Activated naive CD4-positive, alpha-beta T cell treated with anti-CD3 and anti-CD28 coated beads for 36 hours (primary cell): ENCODE measurements around the gene KLB. TPM values are rescaled to one million over a fixed set of nuclear protein-coding genes. Genes with fewer than 3 reads are reported as not detected.

Experiments
- CTCF ChIA-PET: fragments of 350-600 bp; sonication (Branson Sonifier 250); formaldehyde crosslinking; loops from one replicate; lab custom pipeline; 2021; ENCODE audit warnings: antibody characterized with exemption; lab: Charles Lee
- DNase-seq: peaks from one replicate; pipeline ENCODE4 v3.0.0-alpha.2; 2020
- H3K27ac Mint-ChIP-seq: one replicate; pipeline ENCODE4 v1.8.0; 2021; ENCODE audit warnings: mild to moderate bottlenecking, mixed read lengths
- H3K27me3 Mint-ChIP-seq: one replicate; pipeline ENCODE4 v1.8.0; 2021; ENCODE audit warnings: low read depth, mixed read lengths
- H3K36me3 Mint-ChIP-seq: one replicate; pipeline ENCODE4 v1.8.0; 2021; ENCODE audit warnings: low read depth, mixed read lengths
- H3K4me1 Mint-ChIP-seq: one replicate; pipeline ENCODE4 v1.8.0; 2021; ENCODE audit warnings: low read depth, mixed read lengths
- H3K4me3 Mint-ChIP-seq: one replicate; pipeline ENCODE4 v1.8.0; 2021; ENCODE audit warnings: mild to moderate bottlenecking, moderate library complexity, mixed read lengths
- H3K9me3 Mint-ChIP-seq: one replicate; pipeline ENCODE4 v1.8.0; 2021; ENCODE audit warnings: mixed read lengths
- intact Hi-C: fragments of 100-400 bp; cut with micrococcal nuclease; formaldehyde crosslinking; loops from one replicate; pipeline ENCODE4 v1.15.1; 2023
- total RNA-seq, 2 experiments: library from RNA; stranded (reverse); gene quantifications; one replicate each; pipeline ENCODE4 v1.2.3, GENCODE V29; 2021

KLB gene
- total RNA-seq, 2 experiments from 2014 or later: not detected

DNA sequence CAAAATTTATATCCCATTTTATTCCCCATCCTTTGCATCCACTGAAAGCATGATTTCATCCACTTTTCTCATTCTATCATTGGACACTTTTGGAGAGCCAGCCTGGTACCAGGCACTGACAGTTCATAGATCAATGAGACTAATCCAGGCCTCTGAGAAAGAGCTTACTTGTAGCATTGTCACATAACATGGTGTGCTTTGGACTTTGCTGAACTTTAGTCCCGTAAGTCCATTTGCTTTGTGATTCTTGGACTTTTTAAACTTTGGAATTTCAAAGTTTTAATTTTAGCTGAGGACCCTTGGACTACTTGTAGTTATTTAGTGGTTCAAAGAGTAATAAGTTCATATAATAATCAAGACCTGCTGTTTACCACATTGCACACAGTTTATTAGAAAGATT, 63.7 kb downstream of the KLB start:
- H3K36me3 Mint-ChIP-seq: peaks cover 26% of the 10 kb centered on the region
- no peak for DNase-seq
- H3K4me1 Mint-ChIP-seq: peaks cover 7% of the 10 kb centered on the region
- intact Hi-C loops: no loop called here
- H3K4me3 Mint-ChIP-seq: no peak overlapping the region
- no peak overlapping the region for H3K27ac Mint-ChIP-seq
- H3K9me3 Mint-ChIP-seq: no peaks in the 10 kb centered on the region
- H3K27me3 Mint-ChIP-seq: no peaks in the 10 kb centered on the region
- CTCF ChIA-PET: interaction anchor here (0.6 to 2.5 kb wide), 3 partner anchors 11 to 154 kb away, joined by 3 to 27 read pairs (median 6); partner anchors contain the start of genes LIAS and RPL9

DNA sequence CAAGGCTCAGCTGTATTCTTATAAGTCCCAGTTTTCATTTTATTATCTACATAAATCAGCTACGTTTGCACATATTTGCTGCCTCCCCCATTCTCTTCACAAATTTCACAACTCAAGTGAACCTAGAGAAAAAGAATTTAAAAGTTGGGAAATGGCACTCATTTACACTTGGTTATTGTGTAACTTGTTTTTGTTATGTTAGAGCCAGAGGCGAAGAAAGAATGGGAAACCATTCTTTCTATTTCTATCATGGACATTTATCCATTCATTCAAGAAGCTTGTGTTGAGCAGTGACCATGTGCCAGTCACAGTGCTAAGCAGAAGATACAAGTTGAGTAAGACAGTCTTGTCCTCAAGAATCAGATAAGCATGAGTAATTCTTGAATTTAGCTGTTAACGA, 65.7 kb downstream of the KLB start:
- CTCF ChIA-PET: interaction anchor here (0.7 kb wide), 1 partner anchor 918 kb away, joined by 3 read pairs; no protein-coding TSS in a partner anchor
- H3K9me3 Mint-ChIP-seq: no peaks in the 10 kb centered on the region
- no peaks in the 10 kb centered on the region for H3K27me3 Mint-ChIP-seq
- peaks cover 7% of the 10 kb centered on the region for H3K4me1 Mint-ChIP-seq
- DNase-seq: no peak
- H3K4me3 Mint-ChIP-seq: no peak overlapping the region
- intact Hi-C loops: no loop called here
- peaks cover 24% of the 10 kb centered on the region for H3K36me3 Mint-ChIP-seq
- H3K27ac Mint-ChIP-seq: no peak overlapping the region

DNA sequence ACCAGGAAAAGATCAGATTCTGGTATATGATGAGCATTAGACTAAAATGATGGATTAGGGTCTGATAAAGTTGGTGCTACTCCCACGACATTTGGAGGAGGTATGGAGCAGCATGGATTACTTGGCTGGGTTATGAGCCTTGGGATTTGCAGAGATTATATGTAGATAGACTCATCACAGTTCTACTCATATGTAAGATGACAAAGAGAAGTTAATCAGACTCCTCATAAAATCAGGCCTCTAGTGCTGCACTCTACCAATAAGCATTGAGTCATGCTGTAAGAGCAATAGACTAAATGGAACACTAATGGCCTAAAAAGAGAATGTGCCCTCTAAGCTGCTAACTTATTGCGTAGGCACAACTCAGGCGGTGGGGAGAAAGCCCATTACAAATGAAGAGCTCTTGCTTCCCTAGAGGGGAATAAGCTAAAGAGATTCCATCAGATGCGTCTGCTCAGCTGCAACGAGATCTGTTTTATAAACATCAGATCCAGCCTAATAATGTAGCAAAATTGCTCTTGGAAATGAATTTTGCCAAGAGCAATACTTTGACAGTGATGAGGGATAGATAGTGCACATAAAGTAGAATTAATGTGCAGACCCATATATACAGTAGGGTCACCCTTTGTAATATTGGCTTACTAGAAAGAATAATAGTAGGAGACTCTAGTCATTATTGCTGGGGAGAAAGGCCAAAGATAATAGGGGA, 69.6 kb downstream of the KLB start:
- no peak overlapping the region for H3K4me3 Mint-ChIP-seq
- H3K36me3 Mint-ChIP-seq: peaks cover 12% of the 10 kb centered on the region
- no peaks in the 10 kb centered on the region for H3K9me3 Mint-ChIP-seq
- H3K4me1 Mint-ChIP-seq: no peaks in the 10 kb centered on the region
- no peak overlapping the region for H3K27ac Mint-ChIP-seq
- CTCF ChIA-PET: no interaction called here
- no peak for DNase-seq
- intact Hi-C loops: no loop called here
- H3K27me3 Mint-ChIP-seq: no peaks in the 10 kb centered on the region

DNA sequence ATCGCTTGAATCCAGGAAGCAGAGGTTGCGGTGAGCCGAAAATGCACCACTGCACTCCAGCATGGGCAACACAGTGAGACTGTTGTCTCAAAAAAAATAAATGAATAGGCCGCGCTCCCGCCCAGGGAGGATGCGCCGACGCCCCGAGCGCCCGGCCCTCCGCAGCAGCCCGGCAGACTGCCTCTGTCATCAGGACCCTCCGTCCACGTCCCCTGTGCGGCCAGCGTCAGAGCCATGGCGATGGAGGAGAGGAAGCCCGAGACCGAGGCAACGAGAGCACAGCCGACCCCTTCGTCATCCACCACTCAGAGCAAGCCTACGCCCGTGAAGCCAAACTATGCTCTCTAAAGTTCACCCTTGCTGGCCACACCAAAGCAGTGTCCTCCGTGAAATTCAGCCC, 73.5 kb downstream of the KLB start:
- intact Hi-C loops: no loop called here
- H3K27ac Mint-ChIP-seq: no peak overlapping the region
- no peaks in the 10 kb centered on the region for H3K9me3 Mint-ChIP-seq
- H3K4me3 Mint-ChIP-seq: no peak overlapping the region
- DNase-seq: no peak
- no peaks in the 10 kb centered on the region for H3K27me3 Mint-ChIP-seq
- peaks cover 2% of the 10 kb centered on the region for H3K36me3 Mint-ChIP-seq
- H3K4me1 Mint-ChIP-seq: no peaks in the 10 kb centered on the region
- CTCF ChIA-PET: interaction anchor here (0.6 to 1.7 kb wide), 3 partner anchors 11 to 590 kb away, joined by 3 to 6 read pairs (median 4); no protein-coding TSS in a partner anchor

DNA sequence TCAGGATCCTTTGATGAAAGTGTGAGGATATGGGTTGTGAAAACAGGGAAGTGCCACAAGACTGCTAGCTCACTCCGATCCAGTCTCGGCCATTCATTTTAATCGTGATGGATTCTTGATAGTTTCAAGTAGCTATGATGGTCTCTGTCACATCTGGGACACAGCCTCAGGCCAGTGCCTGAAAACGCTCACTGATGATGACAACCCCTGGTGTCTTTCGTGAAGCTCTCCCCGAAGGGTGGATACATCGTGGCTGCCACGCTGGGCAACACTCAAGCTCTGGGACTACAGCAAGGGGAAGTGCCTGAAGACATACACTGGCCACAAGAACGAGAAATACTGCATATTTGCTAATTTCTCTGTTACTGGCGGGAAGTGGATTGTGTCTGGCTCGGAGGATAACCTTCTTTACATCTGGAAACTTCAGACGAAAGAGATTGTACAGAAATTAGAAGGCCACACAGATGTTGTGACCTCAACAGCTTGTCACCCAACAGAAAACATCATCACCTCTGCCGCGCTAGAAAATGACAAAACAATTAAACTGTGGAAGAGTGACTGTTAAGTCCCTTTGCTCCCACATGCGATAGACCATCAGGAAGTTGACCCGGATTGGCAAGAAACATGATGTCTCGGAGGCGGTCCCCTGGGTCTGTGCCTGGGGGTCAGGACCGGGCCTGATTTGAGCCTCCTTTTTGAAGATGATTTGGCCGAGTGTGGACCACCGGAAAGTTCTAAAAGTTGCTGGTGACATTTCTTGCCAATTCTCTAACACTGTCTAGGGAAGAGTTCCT, 74.4 kb downstream of the KLB start:
- Mint-ChIP-seq H3K36me3 (peaks cover 2% of the 10 kb centered on the region), H3K4me1 (no peaks in the 10 kb centered on the region), H3K27ac (no peak overlapping the region), H3K9me3 (no peaks in the 10 kb centered on the region), H3K27me3 (no peaks in the 10 kb centered on the region), H3K4me3 (no peak overlapping the region)
- CTCF ChIA-PET: interaction anchor here (1.7 kb wide), 1 partner anchor 12 kb away, joined by 6 read pairs; no protein-coding TSS in a partner anchor
- intact Hi-C loops: no loop called here
- no peak for DNase-seq

DNA sequence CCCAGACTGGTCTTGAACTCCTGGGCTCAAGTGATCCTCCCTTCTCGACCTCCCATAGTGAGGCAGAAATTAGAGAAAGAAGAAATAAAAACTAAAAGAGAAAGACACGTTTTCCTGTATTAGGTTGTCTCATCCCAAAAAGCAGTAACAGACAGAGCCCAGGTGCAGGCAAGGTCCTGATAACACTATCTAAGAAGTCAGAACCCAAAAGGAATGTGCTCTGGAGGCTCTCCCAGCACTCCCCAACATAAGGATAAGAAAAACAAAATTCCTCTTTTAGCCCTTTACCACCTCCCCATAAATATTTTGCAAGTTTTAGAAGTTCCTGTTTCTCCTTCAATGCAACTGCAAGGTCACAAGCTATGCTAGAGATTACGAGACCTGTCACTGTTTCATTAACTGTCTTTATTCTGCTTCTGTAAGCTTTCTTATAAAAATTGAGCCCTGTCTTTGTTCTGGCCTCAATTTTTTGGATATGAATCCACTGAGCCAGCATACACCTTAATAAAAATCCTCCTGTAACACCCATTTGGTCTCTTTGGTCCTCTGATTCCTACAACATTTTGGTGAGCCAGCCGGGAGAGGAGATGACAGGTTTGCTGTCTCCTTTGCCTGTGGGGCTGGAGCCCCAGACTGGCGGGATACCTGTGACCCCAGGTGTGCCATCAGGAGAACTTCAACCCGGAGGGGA, 78.0 kb downstream of the KLB start:
- CTCF ChIA-PET: interaction anchor here (0.7 to 0.8 kb wide), 2 partner anchors 16 to 121 kb away, joined by 3 to 4 read pairs; no protein-coding TSS in a partner anchor
- H3K9me3 Mint-ChIP-seq: no peaks in the 10 kb centered on the region
- no peak for DNase-seq
- H3K36me3 Mint-ChIP-seq: peaks cover 2% of the 10 kb centered on the region
- no peak overlapping the region for H3K4me3 Mint-ChIP-seq
- no peaks in the 10 kb centered on the region for H3K27me3 Mint-ChIP-seq
- no peaks in the 10 kb centered on the region for H3K4me1 Mint-ChIP-seq
- no peak overlapping the region for H3K27ac Mint-ChIP-seq
- intact Hi-C loops: no loop called here

DNA sequence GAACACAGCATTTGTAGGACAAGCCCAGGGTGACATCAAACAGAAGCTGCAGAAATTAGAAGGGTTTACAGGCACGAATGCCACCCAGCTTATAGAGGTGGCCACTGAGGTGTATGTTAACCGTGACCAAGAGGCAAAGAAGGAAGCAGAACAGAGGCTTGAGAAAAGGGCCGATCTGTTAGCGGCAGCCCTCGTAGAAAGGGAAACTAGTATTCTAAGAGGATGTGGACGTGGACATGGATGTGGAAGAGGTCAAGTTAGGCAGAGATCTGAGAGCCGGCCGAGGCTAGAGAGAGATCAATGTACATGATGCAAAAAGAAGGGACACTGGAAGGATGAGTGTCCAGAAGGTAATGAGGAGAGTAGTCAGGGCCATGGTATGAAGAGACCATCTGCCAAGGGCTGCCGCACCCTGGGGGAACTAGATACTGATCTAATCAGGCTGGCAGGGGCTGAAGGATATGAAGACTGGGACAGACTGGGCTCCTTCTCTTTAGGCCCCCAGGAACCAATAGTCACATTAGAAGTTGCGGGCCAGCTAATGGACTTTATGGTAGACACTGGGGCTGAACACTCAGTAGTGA, 79.6 kb downstream of the KLB start:
- DNase-seq: no peak
- H3K36me3 Mint-ChIP-seq: no peaks in the 10 kb centered on the region
- H3K9me3 Mint-ChIP-seq: no peaks in the 10 kb centered on the region
- no peak overlapping the region for H3K4me3 Mint-ChIP-seq
- H3K4me1 Mint-ChIP-seq: no peaks in the 10 kb centered on the region
- CTCF ChIA-PET: interaction anchor here (0.6 kb wide), 1 partner anchor 512 kb away, joined by 3 read pairs; no protein-coding TSS in a partner anchor
- no peak overlapping the region for H3K27ac Mint-ChIP-seq
- no peaks in the 10 kb centered on the region for H3K27me3 Mint-ChIP-seq
- intact Hi-C loops: no loop called here

DNA sequence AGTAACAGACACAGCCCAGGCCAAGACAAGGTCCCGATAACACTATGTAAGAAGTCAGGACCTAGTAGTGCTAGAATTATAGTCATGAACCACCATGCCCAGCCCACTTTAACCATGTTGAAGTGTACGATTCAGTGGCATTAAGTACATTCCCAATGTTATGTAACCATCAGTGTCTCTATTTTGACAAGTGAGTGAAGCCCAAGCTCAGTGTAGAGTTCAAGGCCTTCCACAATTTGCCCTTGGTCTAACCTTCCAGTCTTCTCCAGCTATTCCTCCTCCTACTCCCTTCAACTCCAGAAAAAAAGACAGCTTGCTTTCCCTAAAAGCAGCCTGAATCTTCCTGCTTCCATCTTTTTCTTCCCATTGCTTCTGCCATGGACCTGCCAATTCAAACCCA, 83.6 kb downstream of the KLB start:
- no peak for DNase-seq
- no peaks in the 10 kb centered on the region for H3K9me3 Mint-ChIP-seq
- CTCF ChIA-PET: interaction anchor here (0.6 kb wide), 1 partner anchor 315 kb away, joined by 3 read pairs; no protein-coding TSS in a partner anchor
- no peaks in the 10 kb centered on the region for H3K36me3 Mint-ChIP-seq
- intact Hi-C loops: no loop called here
- H3K4me3 Mint-ChIP-seq: no peak overlapping the region
- no peak overlapping the region for H3K27ac Mint-ChIP-seq
- no peaks in the 10 kb centered on the region for H3K27me3 Mint-ChIP-seq
- H3K4me1 Mint-ChIP-seq: no peaks in the 10 kb centered on the region

DNA sequence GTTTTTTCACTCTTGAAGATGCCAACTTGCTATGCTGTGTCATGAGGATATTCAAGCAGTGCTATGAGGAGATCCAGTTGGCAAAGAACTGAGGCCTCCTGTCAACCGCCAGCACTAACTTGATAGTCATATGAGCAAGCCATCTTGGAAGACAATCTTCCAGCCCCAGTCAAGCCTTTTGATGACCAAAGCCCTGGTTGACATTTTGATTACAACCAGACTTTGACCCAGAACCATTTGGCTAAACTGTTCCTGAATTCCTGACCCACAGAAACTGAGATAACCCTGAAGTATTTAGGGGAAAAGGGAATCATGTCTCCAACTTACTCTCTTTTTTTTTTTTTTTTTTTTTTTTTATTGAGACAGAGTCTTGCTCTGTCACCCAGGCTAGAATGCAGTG, 87.6 kb downstream of the KLB start:
- Mint-ChIP-seq H3K4me1 (no peaks in the 10 kb centered on the region), H3K27ac (no peak overlapping the region), H3K27me3 (no peaks in the 10 kb centered on the region), H3K4me3 (no peak overlapping the region), H3K36me3 (peaks cover 5% of the 10 kb centered on the region), H3K9me3 (no peaks in the 10 kb centered on the region)
- intact Hi-C loops: no loop called here
- no peak for DNase-seq
- CTCF ChIA-PET: no interaction called here

DNA sequence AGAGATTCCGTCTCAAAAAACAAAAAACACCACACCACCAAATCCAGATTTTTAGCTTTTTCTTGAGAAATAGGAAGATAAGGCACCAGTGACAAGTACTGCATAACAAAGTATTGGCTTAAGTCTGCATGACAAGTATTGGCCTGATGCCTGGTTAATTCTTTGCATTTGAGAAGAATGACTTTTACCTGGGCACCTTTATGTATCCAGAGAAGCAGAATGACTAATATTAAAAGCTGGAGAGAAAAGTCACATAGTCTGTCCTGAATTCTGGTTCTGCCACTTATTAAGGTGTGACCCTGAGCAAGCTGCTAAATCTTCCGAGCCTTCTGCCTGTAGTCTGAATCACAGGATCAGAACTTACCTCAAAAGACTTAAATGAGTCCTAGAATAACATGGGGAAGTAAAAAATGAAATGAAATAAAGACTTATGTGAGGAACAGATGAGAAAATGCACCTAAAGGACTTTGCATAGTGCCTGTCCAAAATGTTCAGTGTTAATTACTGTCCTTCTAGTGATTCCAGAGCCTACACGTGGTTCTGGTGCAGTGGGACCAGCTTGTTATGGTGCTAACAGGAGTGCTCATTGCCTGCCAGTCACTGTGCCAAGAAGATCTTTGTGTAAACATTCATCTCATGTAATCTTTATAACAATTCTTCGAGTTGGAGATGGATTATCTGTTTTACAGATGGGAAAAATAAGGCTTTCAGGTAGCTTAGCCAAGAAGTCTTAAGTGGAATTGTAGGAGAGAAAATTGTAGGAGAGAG, 88.9 kb downstream of the KLB start:
- Mint-ChIP-seq H3K4me3 (no peak overlapping the region), H3K27ac (no peak overlapping the region), H3K27me3 (no peaks in the 10 kb centered on the region), H3K9me3 (no peaks in the 10 kb centered on the region), H3K36me3 (peaks cover 7% of the 10 kb centered on the region), H3K4me1 (no peaks in the 10 kb centered on the region)
- CTCF ChIA-PET: interaction anchor here (0.6 to 2.2 kb wide), 2 partner anchors 26 to 270 kb away, joined by 4 to 8 read pairs; no protein-coding TSS in a partner anchor
- intact Hi-C loops: no loop called here
- no peak for DNase-seq

DNA sequence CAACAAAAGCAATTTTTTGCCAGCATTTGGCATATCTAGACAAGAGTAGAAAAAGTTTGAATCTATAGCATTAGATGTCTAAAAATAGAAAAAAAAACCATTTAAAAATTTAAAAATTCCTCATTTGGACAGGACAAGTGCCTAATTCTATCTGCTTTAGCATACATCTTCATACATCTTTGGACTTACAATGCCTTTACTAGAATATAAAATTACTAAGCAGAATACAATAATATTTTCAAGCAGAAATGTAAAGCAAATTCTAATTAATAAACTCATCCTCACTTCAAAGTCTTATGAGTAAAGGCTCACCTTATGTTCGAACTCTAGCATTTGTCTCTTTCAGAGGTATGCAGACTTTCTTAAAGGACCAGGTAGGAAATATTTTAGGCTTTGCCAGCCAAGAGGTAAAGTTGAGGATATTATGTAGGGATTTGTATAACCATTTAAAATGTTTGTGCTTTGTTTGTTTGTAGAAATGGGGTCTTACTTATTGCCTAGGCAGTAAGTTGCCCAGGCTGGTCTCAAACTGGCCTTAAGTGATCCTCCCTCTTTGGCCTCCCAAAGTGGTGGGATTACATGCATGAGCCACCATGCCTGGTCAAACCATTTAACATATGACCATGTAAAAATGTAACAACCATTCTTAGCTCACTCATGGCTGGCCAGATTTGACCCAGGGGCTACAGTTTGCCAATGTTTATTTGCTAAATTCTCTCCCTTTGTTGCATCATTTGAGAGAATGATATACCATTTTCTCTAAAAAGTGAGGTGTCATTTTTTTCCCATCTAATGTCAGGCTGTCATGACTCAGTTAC, 91.4 kb downstream of the KLB start:
- no peaks in the 10 kb centered on the region for H3K4me1 Mint-ChIP-seq
- no peak overlapping the region for H3K4me3 Mint-ChIP-seq
- H3K27ac Mint-ChIP-seq: no peak overlapping the region
- intact Hi-C loops: no loop called here
- CTCF ChIA-PET: no interaction called here
- no peaks in the 10 kb centered on the region for H3K27me3 Mint-ChIP-seq
- no peaks in the 10 kb centered on the region for H3K9me3 Mint-ChIP-seq
- peaks cover 7% of the 10 kb centered on the region for H3K36me3 Mint-ChIP-seq
- no peak for DNase-seq
